ENCODE results near the gene MYOZ3.

Gene MYOZ3

GRCh38 chr5:150642991-150643710 is 17.9 kb upstream of the MYOZ3 start:
- no peak for DNase-seq

- DNase-seq, result no peak
Measured at GRCh38 chr5:150644058-150644457, 17.0 kb upstream of the MYOZ3 start.

- no peak for DNase-seq
Measured at GRCh38 chr5:150644514-150644913, 16.5 kb upstream of the MYOZ3 start.

DNA sequence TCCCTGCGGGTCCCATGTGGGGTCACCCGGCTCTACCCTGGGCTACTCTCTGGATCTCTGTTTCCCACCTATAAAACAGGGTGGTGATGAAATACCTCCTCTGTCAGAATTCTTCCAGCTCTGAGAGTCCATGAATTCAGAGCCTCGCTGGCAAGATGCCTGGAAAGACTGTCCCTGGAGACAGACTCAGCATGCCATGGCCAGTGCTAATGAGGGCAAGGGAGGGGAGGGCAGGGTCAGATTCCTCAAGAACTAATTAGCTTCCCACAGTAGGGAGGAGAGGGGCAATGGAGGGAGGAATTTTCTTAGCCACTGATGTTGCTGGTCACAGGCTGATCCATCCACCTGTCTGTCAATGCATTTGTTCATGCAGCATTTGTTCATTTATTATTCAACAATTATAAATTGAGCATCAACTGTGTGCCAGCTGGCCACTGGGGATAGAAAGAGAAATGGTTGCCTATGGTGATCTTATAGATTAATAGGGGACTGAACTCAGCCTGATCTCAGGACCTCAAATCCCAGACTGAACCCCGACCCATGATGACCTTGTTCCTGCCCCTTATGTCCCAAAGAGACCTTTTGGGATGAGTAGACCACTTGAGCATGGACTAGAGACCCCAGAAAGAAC is 15.9 kb upstream of the MYOZ3 start:
- DNase-seq, result no peak

DNA sequence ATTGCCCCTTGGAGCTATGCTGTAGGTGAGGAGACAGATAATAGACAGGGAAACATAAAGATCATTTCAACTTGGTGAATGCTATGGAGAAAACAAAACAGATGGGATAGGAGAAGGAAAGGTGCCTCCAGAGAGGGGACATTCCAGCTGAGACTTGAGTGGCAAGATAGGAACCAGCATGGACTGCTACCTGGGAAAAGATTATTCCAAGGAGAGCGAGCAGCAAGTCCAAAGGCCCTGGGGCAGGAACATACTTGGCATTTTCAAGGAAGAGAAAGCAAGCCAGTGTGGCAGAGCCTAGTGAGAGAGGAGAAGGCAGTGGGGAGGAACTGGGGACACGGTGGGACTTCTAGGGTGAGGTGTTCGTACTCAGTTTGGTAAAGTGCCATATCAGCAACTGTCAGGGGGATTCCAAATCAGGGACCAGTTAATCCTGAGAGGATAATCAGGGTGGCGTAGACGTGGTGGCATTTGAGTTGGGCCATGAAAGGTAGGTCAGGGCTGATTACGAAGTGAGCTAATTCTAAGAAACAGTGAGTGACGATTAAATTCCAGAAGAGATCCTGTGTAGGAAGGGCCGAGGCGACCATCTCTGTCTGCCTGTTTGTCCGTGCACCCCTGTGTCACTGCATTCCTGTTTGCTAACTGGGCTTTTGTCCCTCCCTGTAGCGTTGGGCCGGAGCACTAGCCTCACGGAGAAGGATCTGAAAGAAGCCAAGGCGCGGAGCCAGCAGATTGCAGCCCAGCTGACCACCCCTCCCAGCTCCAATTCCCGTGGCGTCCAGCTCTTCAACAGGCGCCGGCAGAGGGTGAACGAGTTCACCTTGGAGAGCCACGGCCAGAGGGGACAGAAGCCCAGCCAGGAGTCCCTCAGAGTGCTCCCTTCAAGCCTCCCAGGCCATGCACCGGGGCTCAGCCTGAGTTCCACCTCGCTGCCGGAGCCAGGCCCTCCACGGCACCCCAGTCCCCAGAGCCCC is 13.5 kb upstream of the MYOZ3 start:
- DNase-seq, result no peak

DNA sequence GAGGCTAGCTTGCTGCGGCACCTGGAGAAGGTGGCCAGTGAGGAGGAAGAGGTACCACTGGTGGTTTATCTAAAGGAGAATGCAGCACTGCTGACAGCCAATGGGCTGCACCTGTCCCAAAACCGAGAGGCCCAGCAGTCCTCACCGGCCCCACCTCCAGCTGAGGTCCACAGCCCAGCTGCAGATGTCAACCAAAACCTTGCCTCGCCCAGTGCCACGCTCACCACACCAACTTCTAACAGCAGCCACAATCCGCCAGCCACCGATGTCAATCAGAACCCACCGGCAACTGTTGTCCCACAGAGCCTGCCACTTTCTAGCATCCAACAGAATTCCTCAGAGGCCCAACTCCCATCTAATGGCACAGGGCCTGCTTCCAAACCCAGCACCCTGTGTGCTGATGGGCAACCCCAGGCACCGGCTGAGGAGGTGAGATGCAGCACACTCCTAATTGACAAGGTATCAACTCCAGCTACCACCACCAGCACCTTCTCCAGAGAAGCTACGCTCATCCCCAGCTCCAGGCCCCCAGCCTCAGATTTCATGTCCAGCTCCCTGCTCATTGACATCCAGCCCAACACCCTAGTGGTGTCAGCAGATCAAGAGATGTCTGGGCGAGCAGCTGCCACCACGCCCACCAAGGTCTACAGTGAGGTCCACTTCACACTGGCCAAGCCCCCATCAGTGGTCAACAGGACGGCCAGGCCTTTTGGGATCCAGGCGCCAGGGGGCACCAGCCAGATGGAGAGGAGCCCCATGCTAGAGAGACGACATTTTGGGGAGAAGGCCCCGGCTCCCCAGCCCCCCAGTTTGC is 12.6 kb upstream of the MYOZ3 start:
- no peak for DNase-seq

DNA sequence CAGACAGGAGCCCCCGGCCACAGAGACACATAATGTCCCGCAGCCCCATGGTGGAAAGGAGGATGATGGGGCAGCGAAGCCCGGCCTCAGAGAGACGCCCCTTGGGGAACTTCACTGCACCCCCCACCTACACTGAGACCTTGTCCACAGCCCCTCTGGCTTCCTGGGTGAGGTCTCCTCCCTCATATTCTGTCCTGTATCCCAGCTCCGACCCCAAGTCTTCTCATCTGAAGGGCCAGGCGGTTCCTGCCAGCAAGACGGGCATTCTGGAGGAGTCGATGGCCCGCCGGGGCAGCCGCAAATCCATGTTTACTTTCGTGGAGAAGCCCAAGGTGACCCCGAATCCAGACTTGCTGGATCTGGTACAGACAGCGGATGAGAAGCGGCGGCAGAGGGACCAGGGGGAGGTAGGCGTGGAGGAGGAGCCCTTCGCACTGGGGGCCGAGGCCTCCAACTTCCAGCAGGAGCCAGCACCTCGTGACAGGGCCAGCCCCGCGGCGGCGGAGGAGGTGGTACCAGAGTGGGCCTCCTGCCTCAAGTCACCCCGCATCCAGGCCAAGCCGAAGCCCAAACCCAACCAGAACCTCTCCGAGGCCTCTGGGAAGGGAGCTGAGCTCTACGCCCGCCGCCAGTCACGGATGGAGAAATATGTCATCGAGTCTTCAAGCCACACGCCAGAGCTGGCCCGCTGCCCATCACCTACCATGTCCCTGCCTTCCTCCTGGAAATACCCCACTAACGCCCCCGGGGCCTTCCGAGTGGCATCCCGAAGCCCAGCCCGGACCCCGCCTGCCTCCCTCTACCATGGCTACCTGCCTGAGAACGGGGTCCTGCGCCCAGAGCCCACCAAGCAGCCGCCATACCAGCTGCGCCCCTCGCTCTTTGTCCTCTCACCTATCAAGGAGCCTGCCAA is 11.7 kb upstream of the MYOZ3 start:
- DNase-seq, result no peak

GRCh38 chr5:150650021-150651006 is 10.7 kb upstream of the MYOZ3 start:
- no peak for DNase-seq

DNA sequence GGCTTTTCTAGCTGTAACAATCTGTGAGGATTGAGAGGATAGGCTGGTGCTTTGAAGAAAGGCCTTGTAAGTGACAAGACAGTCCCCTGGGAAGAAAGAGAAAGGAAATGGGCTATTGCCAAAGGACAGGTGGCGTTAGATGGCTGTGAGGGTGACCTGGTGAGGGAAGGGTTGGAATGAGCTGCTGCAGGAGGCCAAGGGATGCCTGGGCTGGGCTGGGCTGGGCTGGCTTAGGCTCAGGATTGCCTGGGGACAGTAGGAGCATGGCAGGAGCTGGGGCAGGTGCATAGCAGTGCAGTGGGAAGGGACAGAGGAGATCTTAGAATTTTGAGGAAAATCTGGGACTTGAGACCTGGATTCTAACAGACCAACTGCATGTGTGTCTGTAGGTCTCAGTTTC is 9.7 kb upstream of the MYOZ3 start:
- DNase-seq, result no peak

GRCh38 chr5:150651924-150652671 is 9.0 kb upstream of the MYOZ3 start:
- DNase-seq, result no peak

- DNase-seq, result no peak
Measured at GRCh38 chr5:150653145-150653761, 7.8 kb upstream of the MYOZ3 start.

DNA sequence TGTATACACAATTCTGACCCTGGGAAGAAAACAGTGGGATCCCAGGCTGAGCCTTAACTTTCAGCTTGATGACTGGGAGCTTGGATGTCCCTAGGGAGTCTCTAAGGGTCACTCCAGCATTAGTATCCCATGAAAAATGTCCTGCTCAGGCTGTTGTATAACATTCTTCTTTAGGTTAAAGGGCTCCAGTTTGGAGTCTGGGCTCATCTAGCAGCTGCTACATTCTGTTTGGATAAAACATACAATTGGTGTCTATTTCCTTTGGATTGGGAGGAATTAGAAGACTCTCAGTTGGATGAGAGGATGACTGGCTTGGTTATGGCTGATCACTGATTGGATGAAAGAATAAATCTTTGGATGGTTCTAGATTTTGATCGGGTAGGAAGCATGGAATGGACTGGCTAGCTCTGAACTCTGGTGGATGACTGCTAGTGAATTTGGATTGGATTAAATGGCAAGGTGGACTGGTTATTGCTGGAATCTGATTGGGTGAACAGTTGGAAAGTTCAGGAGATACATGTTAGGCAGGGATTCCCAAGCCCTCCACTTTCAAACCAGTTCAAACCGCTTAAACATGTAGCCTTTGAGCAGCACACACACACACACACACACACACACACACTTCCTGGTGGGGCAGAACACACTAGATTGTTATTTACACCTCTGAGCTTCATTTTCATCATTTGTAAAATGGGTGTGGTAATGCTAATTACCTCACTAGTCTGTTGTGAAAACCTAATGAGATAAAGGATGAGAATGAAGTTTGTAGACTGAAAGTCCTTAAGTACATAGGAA is 7.1 kb upstream of the MYOZ3 start:
- no peak for DNase-seq

GRCh38 chr5:150655221-150655620 is 5.8 kb upstream of the MYOZ3 start:
- DNase-seq, result no peak

DNA sequence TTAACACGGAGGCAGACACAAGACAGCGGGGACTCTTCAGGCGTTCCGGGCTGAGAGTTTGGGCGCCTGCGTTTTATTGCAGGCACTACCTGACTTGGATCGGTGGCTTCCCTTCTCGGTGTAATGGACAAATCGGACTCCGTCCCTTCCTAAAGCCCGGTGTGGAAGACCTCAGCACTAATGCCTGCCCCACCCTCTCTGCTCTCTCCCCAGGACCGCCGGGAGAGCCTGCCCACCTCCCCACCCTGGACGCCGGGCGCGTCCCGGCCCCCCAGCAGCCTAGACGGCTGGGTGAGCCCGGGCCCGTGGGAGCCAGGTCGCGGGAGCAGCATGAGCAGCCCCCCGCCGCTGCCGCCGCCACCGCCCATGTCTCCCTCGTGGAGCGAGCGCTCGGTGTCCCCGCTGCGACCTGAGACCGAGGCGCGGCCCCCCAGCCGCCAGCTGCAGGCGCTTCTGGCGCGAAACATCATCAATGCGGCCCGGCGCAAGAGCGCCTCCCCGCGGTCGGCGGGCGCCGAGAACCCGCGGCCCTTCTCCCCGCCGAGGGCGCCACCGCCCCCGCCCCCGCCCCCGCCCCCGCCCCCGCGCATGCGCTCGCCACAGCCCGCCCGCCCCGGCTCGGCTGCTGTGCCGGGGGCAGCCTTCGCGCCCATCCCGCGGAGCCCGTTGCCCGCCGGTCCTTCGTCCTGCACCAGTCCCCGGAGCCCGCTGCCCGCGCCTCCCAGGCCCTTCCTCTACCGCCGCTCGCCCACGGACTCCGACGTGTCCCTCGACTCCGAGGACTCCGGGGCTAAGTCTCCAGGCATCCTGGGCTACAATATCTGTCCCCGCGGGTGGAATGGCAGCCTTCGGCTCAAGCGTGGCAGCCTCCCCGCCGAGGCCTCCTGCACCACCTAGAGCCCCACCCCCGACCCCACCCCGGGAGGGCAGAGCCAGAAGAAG is 4.6 kb upstream of the MYOZ3 start:
- peak; percentile 34 to 58 for DNase-seq

GRCh38 chr5:150658121-150658520 is 2.9 kb upstream of the MYOZ3 start:
- DNase-seq, result no peak

DNA sequence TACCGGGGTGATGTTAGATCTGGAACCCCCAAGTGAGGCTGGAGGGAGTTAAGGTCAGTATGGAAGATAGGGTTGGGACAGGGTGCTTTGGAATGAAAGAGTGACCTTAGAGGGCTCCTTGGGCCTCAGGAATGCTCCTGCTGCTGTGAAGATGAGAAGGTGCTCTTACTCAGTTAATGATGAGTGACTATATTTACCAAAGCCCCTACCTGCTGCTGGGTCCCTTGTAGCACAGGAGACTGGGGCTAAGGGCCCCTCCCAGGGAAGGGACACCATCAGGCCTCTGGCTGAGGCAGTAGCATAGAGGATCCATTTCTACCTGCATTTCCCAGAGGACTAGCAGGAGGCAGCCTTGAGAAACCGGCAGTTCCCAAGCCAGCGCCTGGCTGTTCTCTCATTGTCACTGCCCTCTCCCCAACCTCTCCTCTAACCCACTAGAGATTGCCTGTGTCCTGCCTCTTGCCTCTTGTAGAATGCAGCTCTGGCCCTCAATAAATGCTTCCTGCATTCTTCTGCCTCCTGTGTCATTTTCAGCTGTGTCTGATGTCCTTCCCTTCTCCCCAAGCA is 2.3 kb upstream of the MYOZ3 start:
- no peak for DNase-seq
